SH-SY5Y (cell line): ENCODE data around the gene PTPRR.

Experiments used
- GATA2 ChIP-seq: IDR thresholded peaks from 2 replicates; pipeline ENCODE4 v1.6.1; 2011; ENCODE audit warnings: mild to moderate bottlenecking, low read depth, low read length
- GATA3 ChIP-seq: IDR thresholded peaks from 2 replicates; pipeline ENCODE4 v1.6.1; 2011; ENCODE audit warnings: low read depth, mild to moderate bottlenecking, low read length, moderate library complexity

- TF ChIP-seq GATA2 (no peak), GATA3 (no peak)
Observed at GRCh38 chr12:70615174-70615866, 305.2 kb downstream of the PTPRR start.
